Activated CD8-positive, alpha-beta T cell treated with anti-CD3 and anti-CD28 coated beads, Interleukin-2, amount 10 ng/mL, durations not matched to agents 7 days and 5 days (primary cell): ENCODE results near the gene MRTFA. TPM values are rescaled to one million over a fixed set of nuclear protein-coding genes. Genes with fewer than 3 reads are reported as not detected.

Experiments used
- ATAC-seq: fragments of 150-1000 bp; cut with Tn5 transposase; one replicate; pipeline ENCODE4 v1.10.0; 2021; ENCODE audit warnings: moderate library complexity
- CTCF ChIA-PET: fragments of 350-600 bp; sonication (Branson Sonifier 250); formaldehyde crosslinking; loops from one replicate; lab custom pipeline; 2021; ENCODE audit warnings: antibody characterized with exemption; lab: Charles Lee
- POLR2A ChIA-PET: fragments of 350-600 bp; sonication (Branson Sonifier 250); formaldehyde crosslinking; loops from one replicate; lab custom pipeline; 2021; ENCODE audit warnings: antibody characterized with exemption; lab: Charles Lee
- DNase-seq: peaks from one replicate; pipeline ENCODE4 v3.0.0-alpha.2; 2020
- H3K27ac Mint-ChIP-seq: one replicate; pipeline ENCODE4 v1.8.0; 2021; ENCODE audit warnings: mild to moderate bottlenecking, mixed read lengths
- H3K27me3 Mint-ChIP-seq: one replicate; pipeline ENCODE4 v1.8.0; 2021; ENCODE audit warnings: low read depth, mixed read lengths
- H3K36me3 Mint-ChIP-seq: one replicate; pipeline ENCODE4 v1.8.0; 2021; ENCODE audit warnings: low read depth, mixed read lengths
- H3K4me1 Mint-ChIP-seq: one replicate; pipeline ENCODE4 v1.8.0; 2021; ENCODE audit warnings: low read depth, mixed read lengths
- H3K4me3 Mint-ChIP-seq: one replicate; pipeline ENCODE4 v1.8.0; 2021; ENCODE audit warnings: mild to moderate bottlenecking, mixed read lengths
- H3K9me3 Mint-ChIP-seq: one replicate; pipeline ENCODE4 v1.8.0; 2022; ENCODE audit warnings: mixed read lengths; ENCODE audit not compliant: insufficient read depth
- total RNA-seq, 2 experiments: library from RNA; stranded (reverse); gene quantifications; one replicate each; pipeline ENCODE4 v1.2.3, GENCODE V29; 2021

MRTFA gene
- total RNA-seq, 2 experiments from 2014 or later, result 65.0 to 65.1 TPM

- no peak overlapping the region for H3K4me3 Mint-ChIP-seq
- H3K9me3 Mint-ChIP-seq, result no peaks in the 10 kb centered on the region
- H3K36me3 Mint-ChIP-seq, result no peaks in the 10 kb centered on the region
- DNase-seq, result no peak
- no peak overlapping the region for H3K27ac Mint-ChIP-seq
- CTCF ChIA-PET, result interaction anchor here (4.0 kb wide), 1 partner anchor 114 kb away, joined by 24 read pairs; no protein-coding TSS in a partner anchor
- peaks cover 22% of the 10 kb centered on the region for H3K4me1 Mint-ChIP-seq
- POLR2A ChIA-PET, result interaction anchor here (1.0 to 2.9 kb wide), 2 partner anchors 106 to 119 kb away, joined by 3 to 41 read pairs; no protein-coding TSS in a partner anchor
- ATAC-seq, result no peak
- no peaks in the 10 kb centered on the region for H3K27me3 Mint-ChIP-seq
These were observed 1.7 kb upstream of the MRTFA start for GRCh38 chr22:40638261-40638660.

DNA sequence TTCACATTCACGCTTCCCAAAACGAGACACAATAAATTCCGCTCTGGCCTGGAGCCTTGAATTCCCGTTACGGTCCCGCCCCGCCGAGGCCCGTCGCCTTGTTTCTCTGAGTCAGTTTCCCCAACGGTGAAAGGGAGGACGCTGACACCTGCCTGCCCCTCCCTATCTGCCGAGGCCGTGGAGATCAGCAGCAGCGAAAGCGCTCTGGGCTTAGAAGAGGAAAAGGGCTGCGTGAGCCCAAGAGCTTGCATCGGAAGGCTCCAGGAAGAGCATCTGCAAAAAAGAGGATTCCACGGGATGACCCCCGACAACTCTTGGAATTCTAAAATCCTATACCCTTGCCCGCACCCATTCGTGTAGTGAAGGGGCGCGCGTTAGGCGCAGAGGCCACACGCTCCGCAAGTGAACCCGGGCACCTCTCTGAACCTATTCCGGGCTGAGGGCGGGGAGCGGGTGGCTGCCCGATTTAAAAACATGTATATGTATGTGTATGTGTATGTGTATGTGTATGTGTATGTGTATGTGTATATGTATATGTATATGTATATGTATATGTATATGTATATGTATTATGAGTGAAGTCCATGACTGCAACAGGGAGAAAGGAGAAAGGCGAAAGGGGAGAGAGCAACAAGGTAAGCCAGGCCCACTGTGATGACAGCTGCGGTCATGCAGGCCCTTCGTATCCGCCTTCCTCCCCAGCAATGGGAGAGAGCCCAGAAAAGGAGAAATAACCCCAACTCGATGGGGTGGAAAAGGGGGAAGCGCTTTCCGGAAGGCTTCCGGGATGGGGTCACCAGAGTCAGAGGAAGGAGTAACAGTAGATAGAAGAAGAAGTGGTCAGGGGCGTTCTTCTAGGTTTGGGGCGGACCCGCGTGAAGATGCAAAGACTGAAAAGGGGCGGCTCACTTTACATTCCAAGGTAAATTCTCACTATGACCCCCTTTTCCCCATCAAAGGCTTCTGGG is 948 bp upstream of the MRTFA start:
- DNase-seq, result peak; percentile 68
- Mint-ChIP-seq H3K27ac (peak overlapping the region; percentile 96), H3K9me3 (no peaks in the 10 kb centered on the region), H3K4me3 (peak overlapping the region; percentile 94), H3K4me1 (peaks cover 25% of the 10 kb centered on the region), H3K36me3 (peaks cover 3% of the 10 kb centered on the region), H3K27me3 (no peaks in the 10 kb centered on the region)
- peak; percentile 37 for ATAC-seq
- POLR2A ChIA-PET, result interaction anchor here (0.6 to 2.9 kb wide), 11 partner anchors 8 to 219 kb away, joined by 3 to 41 read pairs (median 3); partner anchors contain the start of gene ST13
- CTCF ChIA-PET, result interaction anchor here (0.8 to 5.3 kb wide), 12 partner anchors 9 to 290 kb away, joined by 3 to 61 read pairs (median 3); no protein-coding TSS in a partner anchor

- POLR2A ChIA-PET, result interaction anchor here (1.1 to 2.9 kb wide), 4 partner anchors 10 to 172 kb away, joined by 4 to 41 read pairs (median 7); no protein-coding TSS in a partner anchor
- Mint-ChIP-seq H3K4me1 (peaks cover 25% of the 10 kb centered on the region), H3K36me3 (peaks cover 7% of the 10 kb centered on the region), H3K4me3 (peak overlapping the region; percentile 94), H3K27ac (peak overlapping the region; percentile 84), H3K27me3 (no peaks in the 10 kb centered on the region), H3K9me3 (no peaks in the 10 kb centered on the region)
- CTCF ChIA-PET, result interaction anchor here (1.0 to 5.3 kb wide), 6 partner anchors 10 to 199 kb away, joined by 4 to 61 read pairs (median 21); no protein-coding TSS in a partner anchor
- DNase-seq (no peak), ATAC-seq (peak; percentile 6)
These were observed 559 bp downstream of the MRTFA start for GRCh38 chr22:40635940-40636379.

DNA sequence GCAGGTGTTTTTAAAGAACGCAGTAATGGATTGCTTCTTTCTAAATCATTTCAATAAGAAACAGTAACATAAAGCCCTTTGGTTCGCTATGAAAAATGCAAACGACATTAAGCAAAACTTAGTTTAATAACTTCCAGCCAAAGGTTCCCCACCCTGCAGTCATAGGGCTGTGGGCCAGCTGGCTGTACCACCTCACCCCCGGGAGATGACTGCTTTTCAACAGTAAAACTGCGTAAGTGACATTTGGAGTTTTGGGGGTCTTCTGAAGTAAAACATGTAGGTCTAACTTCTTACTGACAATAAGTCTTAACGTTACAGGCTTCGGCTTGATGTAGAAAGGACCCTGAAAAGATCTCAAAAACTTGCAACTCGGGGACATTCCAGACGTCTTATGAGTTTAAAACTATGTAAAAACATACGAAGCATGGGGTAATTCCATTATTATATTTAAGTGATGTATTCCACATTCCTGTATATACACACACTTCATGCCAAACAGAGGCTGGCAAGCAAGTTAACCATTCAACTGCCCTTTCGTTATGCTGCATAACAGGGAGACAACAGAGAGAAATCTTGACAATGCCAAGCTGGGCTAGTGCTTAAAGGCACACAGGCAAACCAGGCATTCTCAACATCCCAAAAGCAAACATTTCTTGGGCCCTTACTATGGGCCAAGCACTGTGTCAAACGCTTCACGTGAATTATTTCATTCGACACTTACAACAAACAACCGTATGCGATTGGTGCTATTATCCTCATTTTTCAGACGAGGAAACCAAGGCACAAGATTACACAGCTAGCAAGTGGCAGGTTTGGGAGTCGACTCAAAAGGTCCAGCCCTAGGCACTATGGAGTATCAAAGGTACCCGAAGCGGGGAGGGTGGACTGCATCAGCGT is 1.2 kb downstream of the MRTFA start:
- H3K9me3 Mint-ChIP-seq, result no peaks in the 10 kb centered on the region
- DNase-seq (peak; percentile 28), ATAC-seq (no peak)
- ChIA-PET CTCF (interaction anchor here (2.0 to 5.3 kb wide), 6 partner anchors 11 to 199 kb away, joined by 12 to 61 read pairs (median 21); no protein-coding TSS in a partner anchor), POLR2A (interaction anchor here (2.9 kb wide), 1 partner anchor 103 kb away, joined by 41 read pairs; no protein-coding TSS in a partner anchor)
- peak overlapping the region; percentile 94 for H3K4me3 Mint-ChIP-seq
- H3K4me1 Mint-ChIP-seq, result peaks cover 25% of the 10 kb centered on the region
- no peaks in the 10 kb centered on the region for H3K27me3 Mint-ChIP-seq
- H3K27ac Mint-ChIP-seq, result peak overlapping the region; percentile 84
- H3K36me3 Mint-ChIP-seq, result peaks cover 7% of the 10 kb centered on the region

DNA sequence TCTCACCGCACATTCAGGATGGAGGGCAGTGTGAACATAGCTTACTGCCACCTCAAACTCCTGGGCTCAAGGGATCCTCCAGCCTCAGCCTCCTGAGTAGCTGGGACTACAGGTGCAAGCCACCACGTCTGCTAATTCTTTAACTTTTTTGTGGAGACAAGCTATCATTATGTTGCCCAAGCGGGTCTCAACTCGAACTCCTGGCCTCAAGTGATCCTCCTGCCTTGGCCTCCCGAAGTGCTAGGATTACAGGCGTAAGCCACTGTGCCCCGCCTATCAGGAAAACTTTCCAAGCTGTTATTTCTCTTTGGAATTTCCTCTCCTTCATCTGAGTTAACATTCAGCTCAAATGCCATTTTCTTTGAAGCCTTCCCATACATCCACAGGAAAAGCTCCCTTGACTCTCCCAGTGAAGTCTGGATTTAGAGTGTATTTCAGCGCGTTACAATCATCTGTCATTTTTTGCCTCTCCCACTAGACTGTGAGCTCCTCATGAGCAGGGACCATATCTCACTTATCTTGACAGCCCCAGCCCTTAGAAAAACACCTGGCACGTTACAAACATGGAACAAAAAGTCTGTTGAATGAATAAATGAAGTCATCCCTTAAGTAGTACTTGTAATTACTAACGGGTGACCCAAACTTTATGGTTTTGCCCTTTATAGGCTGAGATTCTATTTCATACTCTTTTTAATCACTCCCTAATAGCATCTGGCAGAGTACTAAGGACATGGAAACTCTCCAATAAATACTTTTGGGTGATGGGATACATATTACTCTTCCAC is 2.2 kb downstream of the MRTFA start:
- Mint-ChIP-seq H3K9me3 (no peaks in the 10 kb centered on the region), H3K27ac (no peak overlapping the region), H3K4me3 (no peak overlapping the region), H3K4me1 (peaks cover 25% of the 10 kb centered on the region), H3K36me3 (peaks cover 7% of the 10 kb centered on the region), H3K27me3 (no peaks in the 10 kb centered on the region)
- ATAC-seq (no peak), DNase-seq (no peak)
- POLR2A ChIA-PET, result interaction anchor here (0.6 kb wide), 1 partner anchor 48 kb away, joined by 3 read pairs; no protein-coding TSS in a partner anchor
- CTCF ChIA-PET, result interaction anchor here (1.2 to 5.3 kb wide), 6 partner anchors 11 to 198 kb away, joined by 3 to 61 read pairs (median 8); no protein-coding TSS in a partner anchor

GRCh38 chr22:40633036-40633435 is 3.5 kb downstream of the MRTFA start:
- H3K4me1 Mint-ChIP-seq, result peaks cover 28% of the 10 kb centered on the region
- no peaks in the 10 kb centered on the region for H3K27me3 Mint-ChIP-seq
- ChIA-PET POLR2A (no interaction called here), CTCF (interaction anchor here (0.5 to 5.3 kb wide), 7 partner anchors 10 to 196 kb away, joined by 3 to 61 read pairs (median 4); no protein-coding TSS in a partner anchor)
- H3K36me3 Mint-ChIP-seq, result peaks cover 7% of the 10 kb centered on the region
- no peak overlapping the region for H3K27ac Mint-ChIP-seq
- DNase-seq (no peak), ATAC-seq (no peak)
- no peak overlapping the region for H3K4me3 Mint-ChIP-seq
- H3K9me3 Mint-ChIP-seq, result no peaks in the 10 kb centered on the region

DNA sequence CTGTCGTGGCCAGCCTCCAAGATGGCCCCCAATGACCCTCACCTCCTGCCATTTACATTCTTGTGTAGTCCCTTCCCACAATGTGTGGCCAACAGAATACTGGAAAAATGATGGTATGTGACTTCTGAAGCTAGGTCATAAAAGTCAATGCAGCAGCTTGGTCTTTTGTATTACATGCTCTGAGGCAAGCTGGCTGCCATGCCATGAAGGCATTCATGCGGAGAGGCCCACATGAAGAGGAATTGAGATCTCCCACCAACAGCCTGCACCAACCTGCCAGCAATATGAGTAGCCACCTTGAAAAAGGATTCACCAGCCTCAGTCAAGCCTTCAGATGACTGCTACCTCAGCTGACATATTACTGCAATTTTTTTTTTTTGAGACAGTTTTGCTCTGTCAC is 4.6 kb downstream of the MRTFA start:
- POLR2A ChIA-PET, result interaction anchor here (0.7 kb wide), 1 partner anchor 10 kb away, joined by 3 read pairs; no protein-coding TSS in a partner anchor
- peaks cover 23% of the 10 kb centered on the region for H3K4me1 Mint-ChIP-seq
- H3K36me3 Mint-ChIP-seq, result peaks cover 7% of the 10 kb centered on the region
- H3K27me3 Mint-ChIP-seq, result no peaks in the 10 kb centered on the region
- CTCF ChIA-PET, result no interaction called here
- H3K4me3 Mint-ChIP-seq, result no peak overlapping the region
- no peak overlapping the region for H3K27ac Mint-ChIP-seq
- ATAC-seq (no peak), DNase-seq (no peak)
- no peaks in the 10 kb centered on the region for H3K9me3 Mint-ChIP-seq

GRCh38 chr22:40628354-40629042 is 8.0 kb downstream of the MRTFA start:
- Mint-ChIP-seq H3K4me1 (peaks cover 8% of the 10 kb centered on the region), H3K4me3 (no peak overlapping the region), H3K27me3 (no peaks in the 10 kb centered on the region), H3K36me3 (peaks cover 7% of the 10 kb centered on the region), H3K27ac (no peak overlapping the region), H3K9me3 (no peaks in the 10 kb centered on the region)
- no peak for DNase-seq
- ATAC-seq, result no peak
- POLR2A ChIA-PET, result interaction anchor here (0.6 kb wide), 2 partner anchors 83 to 1322 kb away, joined by 3 read pairs; no protein-coding TSS in a partner anchor
- CTCF ChIA-PET, result interaction anchor here (1.4 kb wide), 1 partner anchor 18 kb away, joined by 6 read pairs; no protein-coding TSS in a partner anchor

GRCh38 chr22:40627612-40628011 is 8.9 kb downstream of the MRTFA start:
- H3K27ac Mint-ChIP-seq, result no peak overlapping the region
- peaks cover 5% of the 10 kb centered on the region for H3K4me1 Mint-ChIP-seq
- ATAC-seq (no peak), DNase-seq (no peak)
- no peaks in the 10 kb centered on the region for H3K9me3 Mint-ChIP-seq
- no peaks in the 10 kb centered on the region for H3K27me3 Mint-ChIP-seq
- H3K4me3 Mint-ChIP-seq, result no peak overlapping the region
- H3K36me3 Mint-ChIP-seq, result peaks cover 4% of the 10 kb centered on the region
- ChIA-PET POLR2A (interaction anchor here (0.6 kb wide), 1 partner anchor 82 kb away, joined by 3 read pairs; no protein-coding TSS in a partner anchor), CTCF (interaction anchor here (1.3 to 1.4 kb wide), 2 partner anchors 15 to 19 kb away, joined by 3 to 6 read pairs; no protein-coding TSS in a partner anchor)
